ENCODE results near the gene ALG1.
"Not testable (repeated sequence)": the region's sequence is repeated elsewhere in the genome, so short reads cannot be mapped to it uniquely, and the experiment has no call there.

Gene ALG1

GRCh38 chr16:5075637-5076036 lies 4.0 kb downstream of the ALG1 start:
- no peak for DNase-seq (ENCODE audit: low spot score)

GRCh38 chr16:5077304-5077703 lies 5.7 kb downstream of the ALG1 start:
- DNase-seq (ENCODE audit: low spot score), result no peak

GRCh38 chr16:5078626-5079025 lies 7.0 kb downstream of the ALG1 start:
- DNase-seq (ENCODE audit: low spot score), result no peak

GRCh38 chr16:5080461-5080860 lies 8.8 kb downstream of the ALG1 start:
- not testable (repeated sequence) for DNase-seq (ENCODE audit: low spot score)

GRCh38 chr16:5080996-5081395 lies 9.4 kb downstream of the ALG1 start:
- not testable (repeated sequence) for DNase-seq (ENCODE audit: low spot score)

- DNase-seq (ENCODE audit: low spot score), result not testable (repeated sequence)
Measured at GRCh38 chr16:5083646-5084045, 12.0 kb downstream of the ALG1 start.

GRCh38 chr16:5084099-5084731 lies 12.6 kb downstream of the ALG1 start:
- not testable (repeated sequence) for DNase-seq (ENCODE audit: low spot score)

- DNase-seq (ENCODE audit: low spot score), result peak; percentile 56
Measured at GRCh38 chr16:5084802-5085201, 13.2 kb downstream of the ALG1 start.

- DNase-seq (ENCODE audit: low spot score), result not testable (repeated sequence)
Measured at GRCh38 chr16:5085716-5086115, 14.1 kb downstream of the ALG1 start.

GRCh38 chr16:5088086-5088790 lies 16.6 kb downstream of the ALG1 start:
- DNase-seq (ENCODE audit: low spot score), result not testable (repeated sequence)

- DNase-seq (ENCODE audit: low spot score), result not testable (repeated sequence)
Measured at GRCh38 chr16:5088936-5089335, 17.3 kb downstream of the ALG1 start.

GRCh38 chr16:5089911-5090555 lies 18.4 kb downstream of the ALG1 start:
- not testable (repeated sequence) for DNase-seq (ENCODE audit: low spot score)

- not testable (repeated sequence) for DNase-seq (ENCODE audit: low spot score)
Measured at GRCh38 chr16:5090592-5090991, 18.9 kb downstream of the ALG1 start.

GRCh38 chr16:5093081-5093480 lies 21.4 kb downstream of the ALG1 start:
- DNase-seq (ENCODE audit: low spot score), result not testable (repeated sequence)

- not testable (repeated sequence) for DNase-seq (ENCODE audit: low spot score)
Measured at GRCh38 chr16:5093746-5094145, 22.1 kb downstream of the ALG1 start.

GRCh38 chr16:5095145-5095830 lies 23.6 kb downstream of the ALG1 start:
- not testable (repeated sequence) for DNase-seq (ENCODE audit: low spot score)

- not testable (repeated sequence) for DNase-seq (ENCODE audit: low spot score)
Measured at GRCh38 chr16:5096437-5097060, 24.9 kb downstream of the ALG1 start.

GRCh38 chr16:5097061-5097469 lies 25.4 kb downstream of the ALG1 start:
- not testable (repeated sequence) for DNase-seq (ENCODE audit: low spot score)

GRCh38 chr16:5097470-5098220 lies 26.0 kb downstream of the ALG1 start, which contains the start of gene EEF2KMT:
TSS of gene EEF2KMT (minus strand) at chr16:5097795. CDS start at chr16:5097739, 56 bp downstream.
- peak; percentile 96 for DNase-seq (ENCODE audit: low spot score)

GRCh38 chr16:5098221-5099159 lies 26.8 kb downstream of the ALG1 start:
- peak; percentile 42 for DNase-seq (ENCODE audit: low spot score)

Data from AG20443 (cell line).